OCI-LY1 (cell line): ENCODE results near the gene D2HGDH.
"Not testable (repeated sequence)": the region's sequence is repeated elsewhere in the genome, so short reads cannot be mapped to it uniquely, and the experiment has no call there.

ENCODE experiments used
- H2AFZ ChIP-seq: fragments of 200-600 bp; sonication (generic), shearing (Covaris generic); 2 replicates; pipeline ENCODE4 v1.6.0; 2014; ENCODE audit warnings: antibody characterized with exemption, mild to moderate bottlenecking, low read length
- H3F3A ChIP-seq: fragments of 200-600 bp; sonication (generic), shearing (Covaris generic); 2 replicates; pipeline ENCODE4 v1.6.0; 2014; ENCODE audit warnings: mild to moderate bottlenecking, antibody characterized with exemption, low read length, moderate library complexity; ENCODE audit not compliant: insufficient read depth
- H3K27ac ChIP-seq: fragments of 200-600 bp; sonication (generic); 2 replicates; pipeline ENCODE4 v1.5.1; 2014; ENCODE audit warnings: low read length, mixed run types, mild to moderate bottlenecking, low read depth; ENCODE audit not compliant: poor library complexity, severe bottlenecking
- H3K27me3 ChIP-seq: fragments of 200-600 bp; sonication (generic); 2 replicates; pipeline ENCODE4 v1.6.0; 2014; ENCODE audit warnings: antibody characterized with exemption, mild to moderate bottlenecking, low read length, moderate library complexity; ENCODE audit not compliant: insufficient read depth
- H3K36me3 ChIP-seq: fragments of 200-600 bp; sonication (generic); 2 replicates; pipeline ENCODE4 v1.6.1; 2014; ENCODE audit warnings: mild to moderate bottlenecking, antibody characterized with exemption, low read length, moderate library complexity, mixed read lengths; ENCODE audit not compliant: insufficient read depth
- H3K4me1 ChIP-seq: fragments of 200-600 bp; sonication (generic); 2 replicates; pipeline ENCODE4 v1.5.1; 2014; ENCODE audit warnings: mild to moderate bottlenecking, low read length, moderate library complexity; ENCODE audit not compliant: insufficient read depth, severe bottlenecking
- H3K4me2 ChIP-seq: fragments of 200-600 bp; sonication (generic), shearing (Covaris generic); 2 replicates; pipeline ENCODE4 v1.6.1; 2014; ENCODE audit warnings: low read length
- H3K4me3 ChIP-seq: fragments of 200-600 bp; sonication (generic); 2 replicates; pipeline ENCODE4 v1.5.1; 2014; ENCODE audit warnings: low read length, low read depth, mild to moderate bottlenecking, mixed read lengths; ENCODE audit not compliant: poor library complexity, severe bottlenecking
- H3K79me2 ChIP-seq: fragments of 200-600 bp; shearing (Covaris generic); 2 replicates; pipeline ENCODE4 v1.6.1; 2016; ENCODE audit warnings: mixed run types, low read length, mixed read lengths; ENCODE audit not compliant: insufficient read depth
- H3K9ac ChIP-seq: fragments of 200-600 bp; sonication (generic), shearing (Covaris generic); 2 replicates; pipeline ENCODE4 v1.6.1; 2014; ENCODE audit warnings: mild to moderate bottlenecking, low read length, mixed read lengths
- H3K9me2 ChIP-seq: fragments of 200-600 bp; sonication (generic), shearing (Covaris generic); 2 replicates; pipeline ENCODE4 v1.6.1; 2014; ENCODE audit warnings: low read depth, mild to moderate bottlenecking, low read length, mixed read lengths
- H3K9me3 ChIP-seq: fragments of 200-600 bp; shearing (Covaris generic); 2 replicates; pipeline ENCODE4 v1.6.1; 2014; ENCODE audit warnings: low read length, mixed read lengths
- H4K20me1 ChIP-seq: fragments of 200-600 bp; sonication (generic), shearing (Covaris generic); 2 replicates; pipeline ENCODE4 v1.6.0; 2016; ENCODE audit warnings: mild to moderate bottlenecking, low read length; ENCODE audit not compliant: insufficient read depth
- EZH2 ChIP-seq: fragments of 200-600 bp; sonication (generic), shearing (Covaris generic); IDR thresholded peaks from 2 replicates; pipeline ENCODE4 v1.8.0; 2017; ENCODE audit warnings: borderline replicate concordance, mixed run types, mild to moderate bottlenecking, antibody characterized with exemption, low read length, moderate library complexity, mixed read lengths
- TF ChIP-seq, protein P1 (sequence below): fragments of 200-600 bp; sonication (generic), shearing (Covaris generic); IDR thresholded peaks from 2 replicates; pipeline ENCODE4 v1.5.1; 2017; ENCODE audit warnings: mild to moderate bottlenecking, antibody characterized with exemption, low read length, moderate library complexity, mixed read lengths

D2HGDH gene

DNA sequence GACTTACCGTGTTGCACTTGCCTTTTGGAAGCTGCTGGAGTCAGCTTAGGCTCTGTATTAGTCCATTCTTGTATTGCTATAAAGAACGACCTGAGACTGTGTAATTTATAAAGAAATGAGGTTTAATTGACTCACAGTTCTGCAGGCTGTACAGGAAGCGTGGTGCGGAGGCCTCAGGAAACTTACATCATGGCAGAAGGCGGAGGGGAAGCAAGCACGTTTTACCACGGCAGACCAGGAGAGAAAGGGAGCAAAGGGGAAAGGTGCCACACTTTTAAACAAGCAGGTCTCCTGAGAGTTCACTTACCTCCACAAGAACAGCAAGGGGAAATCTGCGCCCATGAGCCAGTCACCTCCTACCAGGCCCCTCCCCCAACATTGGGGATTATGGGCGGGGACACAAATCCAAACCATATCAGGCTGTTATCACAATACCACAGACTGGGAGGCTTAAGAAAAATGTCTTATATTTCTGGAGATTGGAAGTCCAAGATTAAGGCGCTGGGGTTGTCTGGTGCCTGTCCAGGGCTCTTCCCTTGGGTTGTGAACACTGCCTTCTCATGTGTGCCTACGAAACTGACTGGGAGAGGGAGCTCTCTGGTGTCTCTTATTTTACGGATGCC, 3.6 kb upstream of the D2HGDH start:
- Histone ChIP-seq H3K4me2 (no peak overlapping the region), H3K4me1 (peaks cover 13% of the 10 kb centered on the region), H3K9me2 (no peaks in the 10 kb centered on the region), H4K20me1 (no peaks in the 10 kb centered on the region), H3K27ac (no peak overlapping the region), H3F3A (no peaks in the 10 kb centered on the region), H2AFZ (no peak overlapping the region), H3K27me3 (no peaks in the 10 kb centered on the region), H3K9ac (no peak overlapping the region), H3K9me3 (no peaks in the 10 kb centered on the region), H3K36me3 (no peaks in the 10 kb centered on the region), H3K79me2 (no peaks in the 10 kb centered on the region), H3K4me3 (no peak overlapping the region)
- TF ChIP-seq EZH2: no peak
- TF ChIP-seq, protein P1, sequence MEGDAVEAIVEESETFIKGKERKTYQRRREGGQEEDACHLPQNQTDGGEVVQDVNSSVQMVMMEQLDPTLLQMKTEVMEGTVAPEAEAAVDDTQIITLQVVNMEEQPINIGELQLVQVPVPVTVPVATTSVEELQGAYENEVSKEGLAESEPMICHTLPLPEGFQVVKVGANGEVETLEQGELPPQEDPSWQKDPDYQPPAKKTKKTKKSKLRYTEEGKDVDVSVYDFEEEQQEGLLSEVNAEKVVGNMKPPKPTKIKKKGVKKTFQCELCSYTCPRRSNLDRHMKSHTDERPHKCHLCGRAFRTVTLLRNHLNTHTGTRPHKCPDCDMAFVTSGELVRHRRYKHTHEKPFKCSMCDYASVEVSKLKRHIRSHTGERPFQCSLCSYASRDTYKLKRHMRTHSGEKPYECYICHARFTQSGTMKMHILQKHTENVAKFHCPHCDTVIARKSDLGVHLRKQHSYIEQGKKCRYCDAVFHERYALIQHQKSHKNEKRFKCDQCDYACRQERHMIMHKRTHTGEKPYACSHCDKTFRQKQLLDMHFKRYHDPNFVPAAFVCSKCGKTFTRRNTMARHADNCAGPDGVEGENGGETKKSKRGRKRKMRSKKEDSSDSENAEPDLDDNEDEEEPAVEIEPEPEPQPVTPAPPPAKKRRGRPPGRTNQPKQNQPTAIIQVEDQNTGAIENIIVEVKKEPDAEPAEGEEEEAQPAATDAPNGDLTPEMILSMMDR: no peak

DNA sequence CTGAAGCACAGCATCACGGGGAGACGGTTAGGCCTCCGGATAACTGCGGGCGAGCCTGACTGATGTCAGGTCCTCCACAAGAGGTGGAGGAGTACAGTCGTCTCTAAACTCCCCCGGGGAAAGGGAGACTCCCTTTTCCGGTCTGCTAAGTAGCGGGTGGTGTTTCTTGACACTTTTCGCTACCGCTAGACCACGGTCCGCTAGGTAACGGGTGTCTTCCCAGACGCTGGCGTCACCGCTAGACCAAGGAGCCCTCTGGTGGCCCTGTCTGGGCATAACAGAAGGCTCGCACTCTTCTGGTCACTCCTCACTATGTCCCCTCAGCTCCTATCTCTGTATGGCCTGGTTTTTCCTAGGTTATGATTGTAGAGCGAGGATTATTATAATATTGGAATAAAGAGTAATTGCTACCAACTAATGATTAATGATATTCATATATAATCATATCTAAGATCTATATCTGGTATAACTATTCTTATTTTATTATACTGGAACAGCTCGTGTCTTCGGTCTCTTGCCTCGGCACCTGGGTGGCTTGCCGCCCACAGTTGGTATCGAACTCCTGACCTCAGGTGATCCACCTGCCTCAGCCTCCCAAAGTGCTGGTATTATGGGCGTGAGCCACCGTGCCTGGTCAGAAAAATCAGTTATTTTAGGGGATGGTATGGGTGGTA, 1.8 kb upstream of the D2HGDH start:
- not testable (repeated sequence) for H3K9me2 ChIP-seq, H3K27me3 ChIP-seq, H4K20me1 ChIP-seq, H3K36me3 ChIP-seq, H2AFZ ChIP-seq, H3K79me2 ChIP-seq, H3F3A ChIP-seq, H3K9me3 ChIP-seq, H3K9ac ChIP-seq, H3K27ac ChIP-seq
- Histone ChIP-seq H3K4me2 (peak overlapping the region; percentile 68), H3K4me1 (peaks cover 17% of the 10 kb centered on the region), H3K4me3 (peak overlapping the region; percentile 38)
- TF ChIP-seq, protein P1: peak; percentile 29

DNA sequence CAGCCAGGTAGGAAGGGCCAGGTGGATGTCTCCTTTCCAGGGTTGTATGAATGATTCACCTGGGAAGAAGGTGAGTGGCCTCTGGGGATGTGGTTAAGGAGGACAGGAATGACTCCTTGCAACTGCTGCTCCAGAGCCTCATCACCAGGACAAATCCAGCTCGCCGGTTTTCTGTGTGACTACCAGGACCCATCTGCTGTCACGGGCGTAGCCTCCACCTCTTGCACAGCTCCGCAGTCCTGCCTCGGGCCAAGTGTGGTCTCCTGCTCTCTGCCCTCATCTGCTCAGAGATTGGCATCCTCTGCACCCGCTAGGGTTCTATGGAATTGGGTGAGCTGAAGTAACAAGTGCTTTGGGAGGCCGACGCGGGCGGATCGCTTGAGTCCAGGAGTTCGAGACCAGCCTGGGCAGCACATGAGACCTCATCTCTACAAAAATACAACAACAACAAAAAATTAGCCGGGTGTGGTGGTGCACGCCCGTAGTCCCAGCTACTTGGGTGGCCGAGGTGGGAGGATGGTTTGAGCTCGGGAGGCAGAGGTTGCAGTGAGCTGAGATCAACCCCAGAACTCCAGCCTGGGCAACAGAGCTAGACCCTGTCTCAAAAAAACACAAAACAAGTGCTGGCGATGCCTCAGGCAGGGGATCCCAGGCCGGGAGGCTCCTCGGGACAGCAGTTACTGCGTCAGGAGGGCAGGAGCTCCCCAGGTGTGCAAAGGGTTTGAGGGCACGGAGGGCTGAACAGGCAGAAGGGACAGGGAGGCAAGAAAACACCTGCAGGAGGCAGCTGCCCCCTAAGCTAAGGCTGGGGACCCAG, 831 bp upstream of the D2HGDH start:
- TF ChIP-seq EZH2: no peak
- TF ChIP-seq, protein P1: no peak

More for the DNA sequence above, 831 bp upstream of the D2HGDH start:
- Histone ChIP-seq H3K4me3 (peak overlapping the region; percentile 90), H3K4me1 (peaks cover 17% of the 10 kb centered on the region), H3K79me2 (no peaks in the 10 kb centered on the region), H3K27me3 (no peaks in the 10 kb centered on the region), H3K9me2 (no peaks in the 10 kb centered on the region), H4K20me1 (no peaks in the 10 kb centered on the region), H3K9me3 (no peaks in the 10 kb centered on the region), H3F3A (no peaks in the 10 kb centered on the region), H3K4me2 (peak overlapping the region; percentile 49), H3K27ac (no peak overlapping the region), H3K36me3 (peaks cover 4% of the 10 kb centered on the region; the same call in 1 of the 2 replicates), H3K9ac (peak overlapping the region; percentile 14; the same call in 1 of the 2 replicates), H2AFZ (no peak overlapping the region)
